Measurements from ENCODE around the gene TP53BP2. TPM values are rescaled to one million over a fixed set of nuclear protein-coding genes. Genes with fewer than 3 reads are reported as not detected.

The TP53BP2 gene
- total and polyA plus RNA-seq, 10 of the 15 experiments (the other 5 are each of a cell fraction or from before 2014, with no cell fraction given): 1.6 to 13.7 (median 5.6) TPM

GRCh38 chr1:223775711-223776074 is 70.1 kb downstream of the TP53BP2 start:
- Histone ChIP-seq H3K4me3 (no peak overlapping the region), H3K9me3 (replicated peaks; ENCODE audit: control insufficient read depth, insufficient read depth, low read length) (no peaks in the 10 kb centered on the region), H3K27me3 (replicated peaks in 1 of 2; ENCODE audit: control insufficient read depth in 2 of 2, insufficient read depth in 2 of 2, low read length in 1 of 2) (no peaks in the 10 kb centered on the region), H3K27ac (ENCODE audit: control insufficient read depth, insufficient read depth) (no peak overlapping the region), H3K4me1 (ENCODE audit: control insufficient read depth, insufficient read depth, low read length) (peaks cover 11% of the 10 kb centered on the region), H2AFZ (ENCODE audit: control insufficient read depth, low read depth, low read length) (no peak overlapping the region), H3K36me3 (ENCODE audit: control insufficient read depth in 2 of 2, insufficient read depth in 2 of 2, low read length in 1 of 2) (no peaks in the 10 kb centered on the region; a peak in 2 of 4 replicates), H4K20me1 (ENCODE audit: control insufficient read depth, insufficient read depth) (no peaks in the 10 kb centered on the region), H3K79me2 (ENCODE audit: control insufficient read depth, insufficient read depth, low read length) (no peaks in the 10 kb centered on the region), H3K9ac (ENCODE audit: control insufficient read depth, insufficient read depth, low read length) (no peak overlapping the region), H3K4me2 (ENCODE audit: control insufficient read depth, insufficient read depth) (no peak overlapping the region)
- in situ Hi-C loops (cut with MboI): no loop called here
- ChIA-PET SMC1A (ENCODE audit: uncharacterized antibody, unreplicated experiment) (interaction anchor here (1.7 kb wide), 1 partner anchor 23 kb away, joined by 4 read pairs; no protein-coding TSS in a partner anchor), CTCF (interaction anchor here (1.0 to 2.2 kb wide), 2 partner anchors 26 to 27 kb away, joined by 3 to 8 read pairs; no protein-coding TSS in a partner anchor), POLR2A (no interaction called here), RAD21 (ENCODE audit: unreplicated experiment) (no interaction called here)
- TF ChIP-seq, protein P1, sequence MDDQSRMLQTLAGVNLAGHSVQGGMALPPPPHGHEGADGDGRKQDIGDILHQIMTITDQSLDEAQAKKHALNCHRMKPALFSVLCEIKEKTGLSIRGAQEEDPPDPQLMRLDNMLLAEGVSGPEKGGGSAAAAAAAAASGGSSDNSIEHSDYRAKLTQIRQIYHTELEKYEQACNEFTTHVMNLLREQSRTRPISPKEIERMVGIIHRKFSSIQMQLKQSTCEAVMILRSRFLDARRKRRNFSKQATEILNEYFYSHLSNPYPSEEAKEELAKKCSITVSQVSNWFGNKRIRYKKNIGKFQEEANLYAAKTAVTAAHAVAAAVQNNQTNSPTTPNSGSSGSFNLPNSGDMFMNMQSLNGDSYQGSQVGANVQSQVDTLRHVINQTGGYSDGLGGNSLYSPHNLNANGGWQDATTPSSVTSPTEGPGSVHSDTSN (IDR thresholded peaks at IDR 0.05; ENCODE audit: insufficient replicate concordance, low read depth, low read length): no peak
- TF ChIP-seq IKZF2 (IDR thresholded peaks at IDR 0.05) (no peak), MTA3 (IDR thresholded peaks at IDR 0.05; ENCODE audit: borderline replicate concordance, low read length) (no peak)
- no TSS peak for BruUV-seq (replicated peaks)
- no peak for DNase-seq (ENCODE audit: low read depth, low spot score)
- intact Hi-C loops (cut with micrococcal nuclease; ENCODE audit: unreplicated experiment): no loop called here
- WGBS (ENCODE audit: insufficient coverage, insufficient replicate concordance, low lambda C conversion rate, missing lambda C conversion rate): 93% methylated on average over 1 of the region's 1 CpG
- FAIRE-seq: no peak
- no peak for ATAC-seq

GRCh38 chr1:223775054-223775453 is 70.7 kb downstream of the TP53BP2 start:
- SMC1A ChIA-PET (ENCODE audit: uncharacterized antibody, unreplicated experiment): interaction anchor here (1.1 to 1.7 kb wide), 2 partner anchors 12 to 23 kb away, joined by 4 read pairs; no protein-coding TSS in a partner anchor
- no peak for ATAC-seq
- Histone ChIP-seq H2AFZ (ENCODE audit: control insufficient read depth, low read depth, low read length) (no peak overlapping the region), H4K20me1 (ENCODE audit: control insufficient read depth, insufficient read depth) (no peaks in the 10 kb centered on the region), H3K27me3 (replicated peaks in 1 of 2; ENCODE audit: control insufficient read depth in 2 of 2, insufficient read depth in 2 of 2, low read length in 1 of 2) (no peaks in the 10 kb centered on the region), H3K9me3 (replicated peaks; ENCODE audit: control insufficient read depth, insufficient read depth, low read length) (no peaks in the 10 kb centered on the region), H3K27ac (ENCODE audit: control insufficient read depth, insufficient read depth) (no peak overlapping the region), H3K4me2 (ENCODE audit: control insufficient read depth, insufficient read depth) (no peak overlapping the region), H3K79me2 (ENCODE audit: control insufficient read depth, insufficient read depth, low read length) (no peaks in the 10 kb centered on the region), H3K9ac (ENCODE audit: control insufficient read depth, insufficient read depth, low read length) (no peak overlapping the region), H3K4me3 (no peak overlapping the region), H3K4me1 (ENCODE audit: control insufficient read depth, insufficient read depth, low read length) (peaks cover 11% of the 10 kb centered on the region), H3K36me3 (ENCODE audit: control insufficient read depth in 2 of 2, insufficient read depth in 2 of 2, low read length in 1 of 2) (no peaks in the 10 kb centered on the region; a peak in 1 of 4 replicates)
- CTCF ChIA-PET: interaction anchor here (1.0 to 2.2 kb wide), 3 partner anchors 10 to 28 kb away, joined by 3 to 8 read pairs (median 4); no protein-coding TSS in a partner anchor
- WGBS (ENCODE audit: insufficient coverage, insufficient replicate concordance, low lambda C conversion rate, missing lambda C conversion rate): 63% methylated on average over 4 of the region's 4 CpGs
- BruUV-seq (replicated peaks): no TSS peak
- POLR2A ChIA-PET: no interaction called here
- in situ Hi-C loops (cut with MboI): no loop called here
- FAIRE-seq: no peak
- intact Hi-C loops (cut with micrococcal nuclease; ENCODE audit: unreplicated experiment): no loop called here
- RAD21 ChIA-PET (ENCODE audit: unreplicated experiment): no interaction called here
- DNase-seq (ENCODE audit: low read depth, low spot score): no peak
- TF ChIP-seq STAT1 (conservative IDR thresholded peaks at IDR 0.05): no peak
- TF ChIP-seq MTA3 (IDR thresholded peaks at IDR 0.05; ENCODE audit: borderline replicate concordance, low read length): no peak
- TF ChIP-seq CEBPB (IDR thresholded peaks at IDR 0.05; ENCODE audit: borderline replicate concordance in 1 of 2, low read depth in 2 of 2, low read length in 2 of 2): no peak
- TF ChIP-seq BCL11A (IDR thresholded peaks at IDR 0.05; ENCODE audit: low read depth, low read length): no peak
- TF ChIP-seq POU2F2 (IDR thresholded peaks at IDR 0.05; ENCODE audit: borderline replicate concordance, low read depth, low read length): no peak
- TF ChIP-seq PAX8 (IDR thresholded peaks at IDR 0.05): no peak
- TF ChIP-seq ETV6 (conservative IDR thresholded peaks at IDR 0.05 in 1 of 2, IDR thresholded peaks at IDR 0.05 in 1 of 2; ENCODE audit: borderline replicate concordance in 1 of 2, low read depth in 1 of 2): no peak
- TF ChIP-seq ZNF24 (IDR thresholded peaks at IDR 0.05): no peak
- no peak for TF ChIP-seq TCF7 (IDR thresholded peaks at IDR 0.05; ENCODE audit: borderline replicate concordance)
- no peak for TF ChIP-seq KAT2A (conservative IDR thresholded peaks at IDR 0.05; ENCODE audit: control insufficient read depth, low read depth, low read length)
- TF ChIP-seq BMI1 (IDR thresholded peaks at IDR 0.05; ENCODE audit: borderline replicate concordance): no peak
- TF ChIP-seq RUNX3 (IDR thresholded peaks at IDR 0.05; ENCODE audit: low read length): no peak
- TF ChIP-seq EP300 (IDR thresholded peaks at IDR 0.05; ENCODE audit: borderline replicate concordance in 1 of 2, control insufficient read depth in 1 of 2, low read depth in 2 of 2, low read length in 2 of 2): no peak
- TF ChIP-seq, protein P2, sequence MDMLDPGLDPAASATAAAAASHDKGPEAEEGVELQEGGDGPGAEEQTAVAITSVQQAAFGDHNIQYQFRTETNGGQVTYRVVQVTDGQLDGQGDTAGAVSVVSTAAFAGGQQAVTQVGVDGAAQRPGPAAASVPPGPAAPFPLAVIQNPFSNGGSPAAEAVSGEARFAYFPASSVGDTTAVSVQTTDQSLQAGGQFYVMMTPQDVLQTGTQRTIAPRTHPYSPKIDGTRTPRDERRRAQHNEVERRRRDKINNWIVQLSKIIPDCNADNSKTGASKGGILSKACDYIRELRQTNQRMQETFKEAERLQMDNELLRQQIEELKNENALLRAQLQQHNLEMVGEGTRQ (IDR thresholded peaks at IDR 0.05; ENCODE audit: borderline replicate concordance, low read depth, low read length): no peak

Data from GM12878 (cell line).